Suppressor macrophage (primary cell): ENCODE measurements around the gene GRIP1.

Experiments used
- DNase-seq, 4 experiments: peaks; one replicate each; pipeline ENCODE4 v3.0.0-alpha.2; 2020 to 2022
- total RNA-seq, 17 experiments: gene quantifications; one replicate each; lab custom pipeline; 2026; ENCODE audit warnings: mixed read lengths in 6 of 17, inconsistent platforms in 3 of 17; lab: John Stamatoyannopoulos, UW

The GRIP1 gene
- total RNA-seq, result 0.05 to 4.2 (median 0.53) reads per million in 17 experiments

GRCh38 chr12:66678338-66679275 lies at the start of gene GRIP1:
Gene GRIP1, minus strand, starts transcription at chr12:66679076. Its CDS starts 172 bp downstream, at chr12:66678904.
- no peak for DNase-seq

- no peak for DNase-seq
These were observed 47.7 kb upstream of the GRIP1 start for GRCh38 chr12:66726556-66726955.

- no peak for DNase-seq
These were observed 46.2 kb upstream of the GRIP1 start for GRCh38 chr12:66725031-66725430.

- peak in 3 of 4 experiments; percentile 3 to 12 (median 6) for DNase-seq
These were observed 45.7 kb upstream of the GRIP1 start for GRCh38 chr12:66724616-66725015.

GRCh38 chr12:66724026-66724425 lies 45.1 kb upstream of the GRIP1 start:
- no peak for DNase-seq

- DNase-seq, result no peak
These were observed 41.0 kb upstream of the GRIP1 start for GRCh38 chr12:66719862-66720261.

GRCh38 chr12:66717036-66717673 lies 38.3 kb upstream of the GRIP1 start:
- no peak for DNase-seq

- no peak for DNase-seq
These were observed 37.6 kb upstream of the GRIP1 start for GRCh38 chr12:66716522-66716921.

- DNase-seq, result no peak
These were observed 35.8 kb upstream of the GRIP1 start for GRCh38 chr12:66714709-66715108.

- no peak for DNase-seq
These were observed 35.1 kb upstream of the GRIP1 start for GRCh38 chr12:66713984-66714383.

- DNase-seq, result peak in 1 of 4 experiments; percentile 3
These were observed 31.0 kb upstream of the GRIP1 start for GRCh38 chr12:66709893-66710292.

- no peak for DNase-seq
These were observed 30.5 kb upstream of the GRIP1 start for GRCh38 chr12:66709457-66709773.

GRCh38 chr12:66708704-66709456 lies 30.0 kb upstream of the GRIP1 start:
- DNase-seq, result peak in 2 of 4 experiments; percentile 40 to 61

- no peak for DNase-seq
These were observed 28.3 kb upstream of the GRIP1 start for GRCh38 chr12:66707002-66707697.

- no peak for DNase-seq
These were observed 21.0 kb upstream of the GRIP1 start for GRCh38 chr12:66699738-66700482.

GRCh38 chr12:66698558-66698957 lies 19.7 kb upstream of the GRIP1 start:
- no peak for DNase-seq

GRCh38 chr12:66697404-66697803 lies 18.5 kb upstream of the GRIP1 start:
- DNase-seq, result no peak

- no peak for DNase-seq
These were observed 16.1 kb upstream of the GRIP1 start for GRCh38 chr12:66694666-66695613.

- peak; percentile 57 to 89 (median 80) for DNase-seq
These were observed 15.1 kb upstream of the GRIP1 start for GRCh38 chr12:66693901-66694513.

- DNase-seq, result no peak
These were observed 14.1 kb upstream of the GRIP1 start for GRCh38 chr12:66692986-66693385.
